Karpas-422 (cell line): Measurements from ENCODE around the gene PCSK7. TPM values are rescaled to one million over a fixed set of nuclear protein-coding genes. Genes with fewer than 3 reads are reported as not detected.
A peak's percentile ranks its signal among the peaks of the same experiment; 100 is the strongest.

ENCODE experiments used
- DNase-seq: peaks from one replicate; pipeline ENCODE4 v3.0.0-alpha.2; 2015
- H2AFZ ChIP-seq: fragments of 200-600 bp; sonication (generic); 2 replicates; pipeline ENCODE4 v1.6.1; 2014; ENCODE audit warnings: antibody characterized with exemption, low read length, mixed read lengths
- H3K27ac ChIP-seq: fragments of 200-600 bp; sonication (generic); 2 replicates; pipeline ENCODE4 v1.5.1; 2014; ENCODE audit warnings: mild to moderate bottlenecking, low read length, moderate library complexity
- H3K27me3 ChIP-seq: fragments of 200-600 bp; sonication (generic); 2 replicates; pipeline ENCODE4 v1.6.1; 2014; ENCODE audit warnings: low read length, mixed read lengths
- H3K36me3 ChIP-seq: fragments of 200-600 bp; sonication (generic); 2 replicates; pipeline ENCODE4 v1.6.1; 2014; ENCODE audit warnings: low read length, mixed read lengths; ENCODE audit not compliant: insufficient read depth
- H3K4me1 ChIP-seq: fragments of 200-600 bp; sonication (generic); 2 replicates; pipeline ENCODE4 v1.6.1; 2014; ENCODE audit warnings: mild to moderate bottlenecking, low read length, mixed read lengths
- H3K4me2 ChIP-seq: fragments of 200-600 bp; sonication (generic); 2 replicates; pipeline ENCODE4 v1.6.1; 2014; ENCODE audit warnings: low read length, low read depth, mild to moderate bottlenecking; ENCODE audit not compliant: poor library complexity, severe bottlenecking
- H3K4me3 ChIP-seq: fragments of 200-600 bp; sonication (generic); 2 replicates; pipeline ENCODE4 v1.5.1; 2014; ENCODE audit warnings: mild to moderate bottlenecking, antibody characterized with exemption, low read length, mixed read lengths
- H3K79me2 ChIP-seq: fragments of 200-600 bp; sonication (generic); 2 replicates; pipeline ENCODE4 v1.6.1; 2014; ENCODE audit warnings: mild to moderate bottlenecking, low read length, mixed read lengths
- H3K9ac ChIP-seq: fragments of 200-600 bp; sonication (generic); 2 replicates; pipeline ENCODE4 v1.6.0; 2014; ENCODE audit warnings: low read length
- H3K9me2 ChIP-seq: fragments of 200-600 bp; sonication (generic), shearing (Covaris generic); replicated peaks from 2 replicates; pipeline ENCODE4 v1.6.0; 2014; ENCODE audit warnings: mild to moderate bottlenecking, low read length, moderate library complexity; ENCODE audit not compliant: insufficient read depth
- H3K9me3 ChIP-seq: fragments of 300-700, 200-600 bp; sonication (generic); 2 replicates; pipeline ENCODE4 v1.6.1; 2014; ENCODE audit warnings: low read length, mixed read lengths
- H4K20me1 ChIP-seq: fragments of 200-600 bp; sonication (generic); 2 replicates; pipeline ENCODE4 v1.6.1; 2014; ENCODE audit warnings: mild to moderate bottlenecking, antibody characterized with exemption, low read length, low read depth; ENCODE audit not compliant: insufficient read depth
- total RNA-seq: library from RNA; depleted of rRNA; stranded (reverse); fragments of >200 nt; shearing (Covaris generic); gene quantifications from 2 replicates; pipeline ENCODE4 v1.2.3, GENCODE V29; 2014; ENCODE audit warnings: low replicate concordance

Gene PCSK7
- total RNA-seq, 1 experiment from 2014 or later, result 14.3 TPM

GRCh38 chr11:117182551-117182935, 49.3 kb downstream of the PCSK7 start:
- Histone ChIP-seq H3K27me3 (no peaks in the 10 kb centered on the region), H3K9ac (no peak overlapping the region), H3K79me2 (0 out of 2 replicates have a peak, but pooled peaks cover 3% of the 10 kb centered on the region), H3K4me1 (peaks cover 37% of the 10 kb centered on the region), H2AFZ (no peak overlapping the region), H3K27ac (no peak overlapping the region), H4K20me1 (no peaks in the 10 kb centered on the region), H3K4me3 (no peak overlapping the region), H3K9me2 (no peaks in the 10 kb centered on the region), H3K4me2 (no peak overlapping the region), H3K36me3 (no peaks in the 10 kb centered on the region), H3K9me3 (no peaks in the 10 kb centered on the region)
- DNase-seq, result no peak

DNA sequence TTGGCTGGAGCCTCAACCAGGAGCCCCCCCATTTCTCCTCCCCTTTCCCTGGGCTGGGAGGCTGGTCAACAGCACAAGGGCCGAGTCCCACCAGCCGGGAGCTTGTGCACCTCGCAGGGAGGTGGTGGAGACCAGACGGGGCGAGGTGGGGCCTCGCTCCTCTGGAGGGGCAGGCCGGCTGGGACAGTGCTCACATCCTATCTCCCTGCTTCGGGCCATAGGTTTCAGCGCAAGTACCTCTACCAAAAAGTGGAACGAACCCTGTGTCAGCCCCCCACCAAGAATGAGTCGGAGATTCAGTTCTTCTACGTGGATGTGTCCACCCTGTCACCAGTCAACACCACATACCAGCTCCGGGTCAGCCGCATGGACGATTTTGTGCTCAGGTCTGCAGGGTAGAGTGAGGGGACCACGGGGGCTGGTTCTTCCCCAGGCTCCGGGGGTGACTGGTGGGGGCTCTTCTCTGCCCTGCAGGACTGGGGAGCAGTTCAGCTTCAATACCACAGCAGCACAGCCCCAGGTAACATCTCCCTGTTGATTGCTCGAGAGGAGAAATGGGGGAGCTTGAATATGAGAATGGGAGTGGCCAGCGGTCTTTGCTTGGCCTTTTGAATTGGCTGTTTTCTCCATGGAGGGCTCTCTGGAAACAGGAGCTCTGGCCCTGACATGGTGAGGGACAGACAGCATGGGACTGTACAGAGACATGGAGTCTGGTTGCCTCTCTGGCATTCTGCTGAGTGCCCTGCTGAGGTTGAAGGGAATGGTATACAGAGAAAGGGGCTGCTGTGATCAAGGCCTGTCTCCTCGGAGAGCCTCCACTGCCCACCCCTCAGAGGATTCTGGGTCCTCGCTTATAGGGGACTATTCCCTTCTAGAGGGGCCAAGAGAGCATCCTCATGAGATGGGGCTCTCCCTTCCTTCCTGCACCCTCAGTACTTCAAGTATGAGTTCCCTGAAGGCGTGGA, 50.0 kb downstream of the PCSK7 start:
- no peaks in the 10 kb centered on the region for H3K9me3 ChIP-seq
- DNase-seq, result no peak
- no peaks in the 10 kb centered on the region for H4K20me1 ChIP-seq
- no peak overlapping the region for H3K4me3 ChIP-seq
- H3K4me2 ChIP-seq, result no peak overlapping the region
- no peak overlapping the region for H3K27ac ChIP-seq
- H3K9ac ChIP-seq, result no peak overlapping the region
- H2AFZ ChIP-seq, result no peak overlapping the region
- no peaks in the 10 kb centered on the region for H3K27me3 ChIP-seq
- H3K79me2 ChIP-seq, result 0 out of 2 replicates have a peak, but pooled peaks cover 3% of the 10 kb centered on the region
- no peaks in the 10 kb centered on the region for H3K9me2 ChIP-seq
- H3K36me3 ChIP-seq, result no peaks in the 10 kb centered on the region
- peaks cover 37% of the 10 kb centered on the region for H3K4me1 ChIP-seq

- H3K9me2 ChIP-seq, result no peaks in the 10 kb centered on the region
- 0 out of 2 replicates have a peak, but pooled peaks cover 3% of the 10 kb centered on the region for H3K79me2 ChIP-seq
- H3K9me3 ChIP-seq, result no peaks in the 10 kb centered on the region
- no peaks in the 10 kb centered on the region for H3K27me3 ChIP-seq
- H4K20me1 ChIP-seq, result no peaks in the 10 kb centered on the region
- H3K27ac ChIP-seq, result no peak overlapping the region
- peak; percentile 86 for DNase-seq
- H3K4me1 ChIP-seq, result peaks cover 31% of the 10 kb centered on the region
- H2AFZ ChIP-seq, result peak overlapping the region; percentile 76; the same call in 1 of the 2 replicates
- H3K9ac ChIP-seq, result peak overlapping the region; percentile 53
- peak overlapping the region; percentile 32 for H3K4me2 ChIP-seq
- H3K36me3 ChIP-seq, result no peaks in the 10 kb centered on the region
- no peak overlapping the region for H3K4me3 ChIP-seq
Observed at GRCh38 chr11:117180661-117181585, 51.0 kb downstream of the PCSK7 start.

- peak overlapping the region; percentile 52 for H3K27ac ChIP-seq
- H3K36me3 ChIP-seq, result no peaks in the 10 kb centered on the region
- H3K9me3 ChIP-seq, result no peaks in the 10 kb centered on the region
- H3K4me2 ChIP-seq, result peak overlapping the region; percentile 84
- H3K27me3 ChIP-seq, result no peaks in the 10 kb centered on the region
- 0 out of 2 replicates have a peak, but pooled peaks cover 3% of the 10 kb centered on the region for H3K79me2 ChIP-seq
- peak; percentile 34 for DNase-seq
- H2AFZ ChIP-seq, result no peak overlapping the region
- H3K9me2 ChIP-seq, result no peaks in the 10 kb centered on the region
- H4K20me1 ChIP-seq, result no peaks in the 10 kb centered on the region
- H3K4me1 ChIP-seq, result peaks cover 23% of the 10 kb centered on the region
- H3K4me3 ChIP-seq, result peak overlapping the region; percentile 78
- peak overlapping the region; percentile 77 for H3K9ac ChIP-seq
Observed at GRCh38 chr11:117180020-117180419, 51.9 kb downstream of the PCSK7 start.

- Histone ChIP-seq H3K36me3 (no peaks in the 10 kb centered on the region), H3K79me2 (0 out of 2 replicates have a peak, but pooled peaks cover 3% of the 10 kb centered on the region), H3K27ac (peak overlapping the region; percentile 52), H3K4me1 (peaks cover 23% of the 10 kb centered on the region), H3K27me3 (no peaks in the 10 kb centered on the region), H2AFZ (no peak overlapping the region), H3K9ac (peak overlapping the region; percentile 77), H3K9me2 (no peaks in the 10 kb centered on the region), H3K9me3 (no peaks in the 10 kb centered on the region), H4K20me1 (no peaks in the 10 kb centered on the region), H3K4me3 (peak overlapping the region; percentile 78), H3K4me2 (peak overlapping the region; percentile 84)
- DNase-seq, result peak; percentile 51
Observed at GRCh38 chr11:117179048-117179999, 52.5 kb downstream of the PCSK7 start.

DNA sequence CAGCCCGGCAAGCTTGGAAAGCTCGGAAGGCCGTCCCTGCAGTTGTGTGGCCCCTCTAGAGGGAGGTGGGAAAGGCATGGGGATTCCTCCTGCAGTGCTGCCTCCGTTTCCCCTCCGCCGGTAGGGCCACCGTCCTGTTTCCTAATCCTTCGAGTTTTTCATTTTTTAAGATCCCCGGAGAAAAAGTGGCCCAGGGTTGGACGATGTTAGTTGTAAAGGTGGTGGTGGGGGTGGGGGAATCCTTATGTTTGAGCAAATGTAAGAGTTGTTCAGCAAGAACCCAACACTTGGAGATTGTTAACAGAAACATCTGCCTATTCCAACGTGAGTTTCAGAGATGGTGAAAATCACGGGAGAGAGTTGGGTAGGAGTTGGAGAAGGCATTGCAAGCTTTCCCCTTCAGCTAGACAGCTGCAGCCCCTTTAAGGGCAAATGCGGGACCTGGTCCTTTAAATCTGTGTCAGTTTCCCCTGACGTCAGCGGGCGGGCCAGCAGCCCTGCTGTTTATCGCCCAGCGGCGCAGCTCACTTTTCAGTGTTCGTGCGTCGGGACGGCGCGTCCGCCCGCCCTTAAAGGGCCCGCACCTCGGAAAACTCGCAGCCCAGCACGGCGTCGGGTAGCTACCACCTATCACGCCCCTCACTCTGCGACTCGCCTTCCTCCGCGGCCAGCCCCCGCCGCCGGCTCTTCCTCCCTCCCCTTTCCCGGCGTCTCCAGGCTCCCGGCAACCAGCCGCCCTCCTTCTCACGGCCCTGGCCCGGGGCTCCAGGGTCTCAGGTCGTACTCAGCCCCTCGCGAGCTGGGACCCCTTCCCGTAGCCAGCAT, 53.5 kb downstream of the PCSK7 start, which contains the start of gene SIDT2:
TSS of gene SIDT2 (plus strand) at position 534 of the 825 bp plus-strand sequence. CDS start 521 bp downstream, outside the sequence.
- Histone ChIP-seq H3K9me2 (no peaks in the 10 kb centered on the region), H3K9me3 (no peaks in the 10 kb centered on the region), H3K4me3 (peak within 1 kb of the TSS; percentile 78), H3K36me3 (no peaks in the 10 kb centered on the region), H3K4me2 (peak within 1 kb of the TSS; percentile 84), H4K20me1 (no peaks in the 10 kb centered on the region), H3K27ac (peak within 1 kb of the TSS; percentile 52), H3K4me1 (peaks cover 23% of the 10 kb centered on the region), H2AFZ (no peak within 1 kb of the TSS), H3K79me2 (0 out of 2 replicates have a peak, but pooled peaks cover 3% of the 10 kb centered on the region), H3K9ac (peak within 1 kb of the TSS; percentile 77), H3K27me3 (no peaks in the 10 kb centered on the region)
- peak; percentile 92 for DNase-seq
